ENCODE measurements around the gene UBASH3B.

UBASH3B gene

DNA sequence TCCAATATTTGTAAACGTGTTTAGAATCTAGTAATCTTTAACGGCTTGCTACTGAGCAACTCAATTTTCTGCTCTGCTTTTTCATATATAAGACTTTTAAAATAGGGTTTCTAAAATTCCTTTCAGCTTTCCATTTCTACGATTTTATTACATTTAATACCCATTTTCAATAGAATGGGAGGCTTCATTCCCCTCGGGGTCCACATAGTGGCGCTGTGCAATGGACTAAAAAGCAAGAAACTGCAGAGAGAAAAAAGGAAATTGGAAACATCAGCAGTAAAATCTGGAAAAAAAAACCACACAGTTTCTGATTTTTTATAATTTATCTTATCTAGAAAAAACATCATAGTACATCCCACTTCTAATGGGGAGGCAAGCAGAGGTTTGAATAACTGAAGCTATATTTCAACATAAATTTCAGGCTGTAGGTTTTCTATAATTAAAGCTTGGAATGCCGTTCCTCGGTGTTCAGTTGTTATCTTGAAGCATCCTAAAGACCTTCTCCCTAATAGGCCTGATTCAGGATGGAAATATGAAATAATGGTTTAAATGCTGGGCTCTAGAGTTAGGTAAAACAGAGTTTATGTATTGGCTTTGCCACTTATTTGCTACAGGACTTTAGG, 208.3 kb downstream of the UBASH3B start:
- DNase-seq = peak; percentile 44
